ENCODE results near the gene CENPO. TPM values are rescaled to one million over a fixed set of nuclear protein-coding genes. Genes with fewer than 3 reads are reported as not detected.

Gene CENPO
- total RNA-seq, 2 experiments from 2014 or later = 40.7 to 41.9 TPM

GRCh38 chr2:24842081-24843050 lies 49.1 kb downstream of the CENPO start:
- intact Hi-C loops (cut with micrococcal nuclease) = no loop called here
- no peak for DNase-seq
- no peak overlapping the region for H3K27ac Mint-ChIP-seq
- H3K4me3 Mint-ChIP-seq = no peak overlapping the region
- POLR2A ChIA-PET = interaction anchor here (0.7 kb wide), 1 partner anchor 16 kb away, joined by 3 read pairs; no protein-coding TSS in a partner anchor
- no peaks in the 10 kb centered on the region for H3K9me3 Mint-ChIP-seq
- CTCF ChIA-PET = no interaction called here
- TF ChIP-seq, protein P1, sequence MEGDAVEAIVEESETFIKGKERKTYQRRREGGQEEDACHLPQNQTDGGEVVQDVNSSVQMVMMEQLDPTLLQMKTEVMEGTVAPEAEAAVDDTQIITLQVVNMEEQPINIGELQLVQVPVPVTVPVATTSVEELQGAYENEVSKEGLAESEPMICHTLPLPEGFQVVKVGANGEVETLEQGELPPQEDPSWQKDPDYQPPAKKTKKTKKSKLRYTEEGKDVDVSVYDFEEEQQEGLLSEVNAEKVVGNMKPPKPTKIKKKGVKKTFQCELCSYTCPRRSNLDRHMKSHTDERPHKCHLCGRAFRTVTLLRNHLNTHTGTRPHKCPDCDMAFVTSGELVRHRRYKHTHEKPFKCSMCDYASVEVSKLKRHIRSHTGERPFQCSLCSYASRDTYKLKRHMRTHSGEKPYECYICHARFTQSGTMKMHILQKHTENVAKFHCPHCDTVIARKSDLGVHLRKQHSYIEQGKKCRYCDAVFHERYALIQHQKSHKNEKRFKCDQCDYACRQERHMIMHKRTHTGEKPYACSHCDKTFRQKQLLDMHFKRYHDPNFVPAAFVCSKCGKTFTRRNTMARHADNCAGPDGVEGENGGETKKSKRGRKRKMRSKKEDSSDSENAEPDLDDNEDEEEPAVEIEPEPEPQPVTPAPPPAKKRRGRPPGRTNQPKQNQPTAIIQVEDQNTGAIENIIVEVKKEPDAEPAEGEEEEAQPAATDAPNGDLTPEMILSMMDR (IDR thresholded peaks at IDR 0.05) = no peak
- H3K4me1 Mint-ChIP-seq (ENCODE audit: low read depth) = no peaks in the 10 kb centered on the region
- peaks cover 4% of the 10 kb centered on the region for H3K36me3 Mint-ChIP-seq (ENCODE audit: low read depth)
- H3K27me3 Mint-ChIP-seq = no peaks in the 10 kb centered on the region
- no peak for ATAC-seq

DNA sequence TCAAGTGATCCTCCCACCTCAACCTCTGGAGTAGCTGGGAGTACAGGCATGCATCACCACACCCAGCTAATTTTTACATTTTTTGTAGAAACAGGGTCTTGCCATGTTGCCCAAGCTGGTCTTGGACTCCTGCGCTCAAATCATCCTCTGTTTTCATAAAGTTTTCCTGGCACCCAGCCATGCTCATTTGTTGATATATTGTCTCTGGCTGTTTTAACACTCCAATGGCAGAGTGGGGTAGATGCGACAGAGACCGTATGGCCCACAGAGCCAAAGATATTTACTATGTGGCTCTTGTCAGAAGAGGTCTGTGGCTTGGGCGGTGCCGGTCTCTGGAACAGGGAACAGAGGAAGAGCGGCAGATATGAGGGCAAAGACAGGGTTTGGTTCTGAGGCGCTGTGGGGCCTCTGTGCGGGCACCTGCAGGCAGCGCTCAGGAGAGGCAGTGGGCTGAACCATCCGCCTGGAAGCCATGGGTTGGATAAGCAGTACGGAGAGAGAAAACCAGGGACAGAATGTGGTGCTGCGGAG lies 50.2 kb downstream of the CENPO start:
- POLR2A ChIA-PET = interaction anchor here (0.6 to 0.7 kb wide), 2 partner anchors 15 to 22 kb away, joined by 3 read pairs; no protein-coding TSS in a partner anchor
- Mint-ChIP-seq H3K4me3 (no peak overlapping the region), H3K9me3 (peaks cover under 1% of the 10 kb centered on the region), H3K4me1 (ENCODE audit: low read depth) (no peaks in the 10 kb centered on the region), H3K27ac (no peak overlapping the region), H3K27me3 (no peaks in the 10 kb centered on the region), H3K36me3 (ENCODE audit: low read depth) (peaks cover 6% of the 10 kb centered on the region)
- TF ChIP-seq, protein P1 (IDR thresholded peaks at IDR 0.05) = no peak
- ATAC-seq (no peak), DNase-seq (no peak)
- intact Hi-C loops (cut with micrococcal nuclease) = no loop called here
- CTCF ChIA-PET = interaction anchor here (1.5 kb wide), 1 partner anchor 433 kb away, joined by 3 read pairs; no protein-coding TSS in a partner anchor

DNA sequence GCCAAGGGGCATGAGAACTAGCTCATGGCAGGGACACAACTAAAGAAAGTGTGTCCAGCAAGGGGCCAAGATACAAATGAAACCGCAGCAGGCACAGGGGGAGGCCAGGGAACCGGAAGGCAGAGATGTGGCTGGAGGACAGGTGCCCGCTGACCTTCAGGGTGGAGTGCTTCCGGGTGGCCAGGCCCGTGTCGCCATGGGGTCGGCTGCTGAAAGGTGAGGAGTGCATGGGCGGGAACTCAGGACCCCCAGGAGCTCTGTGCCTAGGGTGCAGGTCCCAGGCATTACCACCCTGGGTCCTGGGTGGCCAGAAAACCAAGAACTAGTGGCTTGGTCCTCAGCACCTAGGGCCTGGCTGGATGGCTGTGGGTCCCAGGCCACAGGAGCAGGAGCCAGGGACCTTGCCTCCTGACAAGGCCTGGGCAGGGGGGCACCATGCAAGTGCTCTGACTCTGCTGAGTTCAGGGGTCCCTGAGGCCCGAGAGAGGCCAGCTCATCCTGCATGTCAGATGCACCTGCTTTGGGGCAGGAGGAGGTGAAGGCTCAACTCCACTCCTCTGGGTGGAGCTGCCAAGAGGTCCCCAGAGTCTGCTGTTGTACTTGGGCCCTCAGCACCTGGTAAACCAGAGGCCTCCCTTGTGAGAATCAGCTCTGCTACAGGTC lies 50.9 kb downstream of the CENPO start:
- ATAC-seq = no peak
- Mint-ChIP-seq H3K27me3 (no peaks in the 10 kb centered on the region), H3K27ac (no peak overlapping the region), H3K4me3 (no peak overlapping the region), H3K9me3 (peaks cover 5% of the 10 kb centered on the region), H3K36me3 (ENCODE audit: low read depth) (peaks cover 9% of the 10 kb centered on the region), H3K4me1 (ENCODE audit: low read depth) (no peaks in the 10 kb centered on the region)
- TF ChIP-seq, protein P1 (IDR thresholded peaks at IDR 0.05) = no peak
- ChIA-PET CTCF (interaction anchor here (1.5 kb wide), 1 partner anchor 434 kb away, joined by 3 read pairs; no protein-coding TSS in a partner anchor), POLR2A (interaction anchor here (0.6 kb wide), 1 partner anchor 22 kb away, joined by 3 read pairs; no protein-coding TSS in a partner anchor)
- intact Hi-C loops (cut with micrococcal nuclease) = no loop called here
- DNase-seq = no peak

DNA sequence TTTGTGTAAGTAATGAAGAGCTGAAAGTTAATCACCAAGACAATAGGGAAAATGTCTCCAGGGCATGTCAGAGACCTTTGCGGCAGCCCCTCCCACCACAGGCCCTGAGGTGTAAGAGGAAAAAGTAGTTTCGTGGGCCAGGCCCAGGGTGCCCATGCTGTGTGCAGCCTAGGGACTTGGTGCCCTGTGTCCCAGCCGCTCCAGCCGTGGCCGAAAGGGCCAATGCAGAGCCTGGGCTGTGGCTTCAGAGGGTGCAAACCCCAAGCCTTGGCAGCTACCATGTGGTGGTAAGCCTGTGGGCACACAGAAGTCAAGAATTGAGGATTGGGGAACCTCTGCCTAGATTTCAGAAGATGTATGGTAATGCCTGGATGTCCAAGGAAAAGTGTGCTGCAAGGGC lies 52.5 kb downstream of the CENPO start:
- CTCF ChIA-PET = no interaction called here
- H3K9me3 Mint-ChIP-seq = peaks cover 5% of the 10 kb centered on the region
- no peak for ATAC-seq
- H3K4me3 Mint-ChIP-seq = no peak overlapping the region
- peaks cover 15% of the 10 kb centered on the region for H3K36me3 Mint-ChIP-seq (ENCODE audit: low read depth)
- H3K27me3 Mint-ChIP-seq = no peaks in the 10 kb centered on the region
- DNase-seq = no peak
- POLR2A ChIA-PET = no interaction called here
- no peaks in the 10 kb centered on the region for H3K4me1 Mint-ChIP-seq (ENCODE audit: low read depth)
- TF ChIP-seq, protein P1 (IDR thresholded peaks at IDR 0.05) = no peak
- H3K27ac Mint-ChIP-seq = no peak overlapping the region
- intact Hi-C loops (cut with micrococcal nuclease) = no loop called here

Data from activated CD8-positive, alpha-beta T cell treated with anti-CD3 and anti-CD28 coated beads for 36 hours (primary cell).